HG03565 (cell line): ENCODE measurements around the gene PSMG2.
"Not testable (repeated sequence)": the region's sequence is repeated elsewhere in the genome, so short reads cannot be mapped to it uniquely, and the experiment has no call there.

Source experiments
- ATAC-seq: cut with Tn5 transposase; IDR thresholded peaks from one replicate; pipeline ENCODE4 v1.9.1; 2021; ENCODE audit warnings: mild to moderate bottlenecking, moderate library complexity; ENCODE audit not compliant: unreplicated experiment

PSMG2 gene

GRCh38 chr18:12758566-12758965 lies 55.7 kb downstream of the PSMG2 start:
- ATAC-seq: not testable (repeated sequence)

GRCh38 chr18:12765126-12765525 lies 62.3 kb downstream of the PSMG2 start:
- ATAC-seq: no peak

- no peak for ATAC-seq
Observed at GRCh38 chr18:12765586-12765985, 62.7 kb downstream of the PSMG2 start.

GRCh38 chr18:12766986-12767433 lies 64.2 kb downstream of the PSMG2 start:
- no peak for ATAC-seq

- ATAC-seq: no peak
Observed at GRCh38 chr18:12767580-12768155, 64.8 kb downstream of the PSMG2 start.

GRCh38 chr18:12768625-12769024 lies 65.8 kb downstream of the PSMG2 start:
- no peak for ATAC-seq

- no peak for ATAC-seq
Observed at GRCh38 chr18:12769136-12769535, 66.3 kb downstream of the PSMG2 start.

- ATAC-seq: no peak
Observed at GRCh38 chr18:12769644-12770440, 67.0 kb downstream of the PSMG2 start.

GRCh38 chr18:12770469-12771219 lies 67.8 kb downstream of the PSMG2 start:
- no peak for ATAC-seq

GRCh38 chr18:12772111-12772510 lies 69.3 kb downstream of the PSMG2 start:
- no peak for ATAC-seq

- ATAC-seq: no peak
Observed at GRCh38 chr18:12773369-12773768, 70.5 kb downstream of the PSMG2 start.

GRCh38 chr18:12774982-12775381 lies 72.1 kb downstream of the PSMG2 start:
- ATAC-seq: no peak
